SKM-1 (cell line): Measurements from ENCODE around the gene ZSCAN31.

Experiments used
- DNase-seq: peaks from one replicate; lab custom pipeline; 2025; ENCODE audit not compliant: unreplicated experiment; lab: John Stamatoyannopoulos, UW

ZSCAN31 gene

DNA sequence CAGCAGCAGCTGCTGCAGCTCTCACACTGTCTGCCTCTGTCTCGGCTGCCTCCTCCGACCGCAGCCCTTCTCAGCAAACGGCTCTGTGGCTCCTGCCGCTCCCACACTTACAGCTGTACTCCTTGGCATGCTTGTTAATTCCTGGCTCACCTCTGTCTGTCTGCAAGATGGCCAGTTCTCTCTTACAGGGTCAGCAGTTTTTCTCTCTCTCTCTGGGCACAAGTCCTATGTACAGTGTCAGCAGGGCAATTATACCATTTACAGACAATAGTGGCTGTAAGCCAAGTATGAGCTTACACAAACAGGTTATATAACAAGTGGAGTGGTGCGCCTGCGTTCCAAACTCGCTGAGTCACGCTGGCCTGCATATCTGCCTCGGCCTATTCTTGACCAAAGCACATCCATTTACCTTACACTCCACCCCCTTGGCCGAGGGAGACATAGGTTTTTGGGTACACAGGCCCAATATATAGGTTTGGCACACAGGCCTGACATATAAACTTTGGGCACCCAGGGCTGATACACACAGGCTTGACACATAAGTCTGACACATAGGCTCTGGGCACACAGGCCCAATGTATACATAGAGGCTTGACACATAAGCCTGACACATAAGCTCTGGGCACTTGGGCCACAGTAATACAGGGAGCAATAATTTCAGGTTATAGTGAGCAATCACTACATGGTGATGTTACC is 18.2 kb upstream of the ZSCAN31 start:
- DNase-seq = no peak

DNA sequence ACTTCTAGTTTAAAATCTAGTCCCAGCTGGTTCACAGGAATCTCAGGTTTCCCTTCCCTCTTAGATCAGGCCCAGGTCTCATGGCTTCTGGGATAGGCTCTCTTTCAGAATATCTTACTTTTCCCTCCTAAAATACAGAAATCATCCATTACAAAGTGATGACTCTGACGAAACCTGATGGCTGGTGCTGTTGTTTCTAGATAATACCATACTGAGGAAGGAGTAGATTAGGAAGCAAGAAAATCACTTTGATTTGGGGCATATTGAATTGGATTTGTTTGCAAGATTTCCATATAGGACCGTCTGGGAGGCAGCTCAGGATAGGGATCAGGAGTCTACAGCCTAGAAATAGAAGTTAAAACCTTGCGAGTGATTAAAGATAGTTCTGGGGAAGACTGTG is 17.4 kb upstream of the ZSCAN31 start:
- no peak for DNase-seq

DNA sequence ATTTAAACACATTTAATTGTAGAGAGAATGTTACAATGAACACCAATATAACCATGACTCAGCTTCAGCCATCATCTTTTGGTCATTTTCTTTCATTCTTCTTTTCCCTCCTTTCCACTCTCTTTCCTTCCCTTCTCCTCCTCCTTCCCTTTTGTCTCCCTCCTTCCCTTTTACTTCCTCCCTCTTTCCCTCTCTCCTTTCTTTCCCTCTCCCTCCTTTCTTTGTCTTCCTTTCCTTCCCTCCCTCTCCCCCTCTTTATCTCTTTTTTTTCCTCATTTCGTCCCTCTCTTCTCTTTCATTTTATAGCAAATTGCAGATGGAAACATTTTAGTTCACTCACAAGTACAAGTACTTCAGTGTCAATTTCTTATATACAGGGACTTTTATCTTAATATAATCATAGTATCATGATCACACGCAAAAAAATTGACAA is 15.6 kb upstream of the ZSCAN31 start:
- no peak for DNase-seq

DNA sequence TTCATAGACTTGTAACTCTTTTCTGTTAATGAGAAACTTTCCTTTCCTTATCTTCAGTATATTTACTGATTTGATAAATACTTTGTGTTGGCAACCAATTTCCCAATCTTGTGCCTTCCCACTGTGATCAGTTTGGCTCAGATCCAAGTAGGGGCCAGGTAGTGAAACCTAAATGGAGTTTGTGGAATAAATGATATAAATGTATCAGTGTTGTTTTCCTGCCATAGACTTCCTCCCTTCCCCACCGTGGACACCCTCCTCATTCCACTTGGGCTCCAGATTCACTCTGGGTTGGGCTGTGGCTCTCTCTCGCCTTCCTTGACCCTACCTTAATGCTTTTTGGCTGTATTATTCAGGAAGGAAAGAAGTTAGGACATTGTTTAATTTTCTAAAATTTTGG is 15.1 kb upstream of the ZSCAN31 start:
- DNase-seq = no peak

DNA sequence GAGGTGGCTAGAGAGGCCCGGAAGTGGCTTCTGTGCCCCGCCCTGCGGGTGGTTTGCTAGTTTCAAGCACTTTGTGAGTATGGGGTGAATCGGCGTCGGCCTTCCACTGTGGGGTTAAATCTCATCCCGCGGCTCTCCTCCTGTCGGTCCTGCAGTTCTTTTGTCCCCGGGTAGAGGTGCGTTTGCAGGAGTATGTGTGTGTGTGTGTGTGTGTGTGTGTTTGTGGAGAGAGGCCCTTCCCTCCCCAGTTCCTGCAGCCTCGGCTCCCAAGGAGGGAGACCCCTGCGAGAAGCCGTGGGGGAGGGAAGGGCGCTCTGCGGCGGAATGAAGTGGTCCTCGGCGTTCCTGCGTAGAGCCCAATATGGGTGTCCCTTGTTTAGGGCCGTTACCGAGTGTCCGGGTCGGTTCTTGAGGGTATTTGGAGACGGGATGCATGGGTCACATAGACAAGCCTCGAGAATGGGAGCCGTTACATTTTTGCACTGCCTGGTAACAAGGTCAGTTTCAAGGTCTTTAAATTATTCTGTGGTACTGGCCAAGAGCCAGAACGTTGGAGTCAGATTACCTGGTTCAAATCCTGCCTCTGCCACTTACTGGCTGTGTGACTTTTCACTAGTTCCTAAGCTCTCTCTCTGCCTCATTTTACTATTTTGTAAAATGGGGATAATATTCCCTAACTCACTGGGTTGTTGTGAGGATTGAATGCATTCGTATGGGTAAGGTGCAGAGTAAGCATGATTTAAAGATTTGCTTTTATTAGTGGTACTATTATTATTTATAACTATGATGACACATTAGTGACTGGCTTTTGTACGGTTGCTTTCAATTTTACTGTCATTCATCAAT is 14.2 kb upstream of the ZSCAN31 start, which contains the start of gene ZKSCAN3:
ZKSCAN3 (plus strand) TSS at position 56 of the 846 bp plus-strand sequence. CDS start 9,640 bp downstream, outside the sequence.
- DNase-seq = peak; percentile 64

DNA sequence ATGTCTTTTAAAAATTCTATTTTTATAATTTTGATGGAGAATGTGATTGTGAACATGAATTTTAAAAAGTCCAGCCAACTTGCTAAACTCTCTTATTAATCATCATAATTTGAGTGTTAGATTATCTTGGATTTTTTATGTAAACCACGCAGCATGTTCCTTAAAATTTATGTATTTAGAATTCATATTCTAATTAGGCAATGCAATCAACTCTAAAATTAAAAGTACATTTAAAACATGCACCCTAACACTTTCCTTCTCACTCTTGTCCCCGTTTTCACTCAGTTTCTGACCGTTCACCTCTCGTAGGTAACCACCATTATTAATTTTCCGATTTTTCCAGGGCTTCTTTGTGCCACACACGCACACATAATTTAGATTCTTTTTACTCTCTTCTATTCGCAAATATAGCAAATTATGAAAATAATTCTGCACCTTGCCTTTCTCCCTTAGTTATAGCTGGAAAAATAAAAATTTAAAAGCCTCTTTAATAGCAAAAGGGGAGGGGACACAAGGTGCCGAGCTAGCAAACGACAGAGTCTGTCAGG is 13.5 kb upstream of the ZSCAN31 start:
- DNase-seq = no peak

DNA sequence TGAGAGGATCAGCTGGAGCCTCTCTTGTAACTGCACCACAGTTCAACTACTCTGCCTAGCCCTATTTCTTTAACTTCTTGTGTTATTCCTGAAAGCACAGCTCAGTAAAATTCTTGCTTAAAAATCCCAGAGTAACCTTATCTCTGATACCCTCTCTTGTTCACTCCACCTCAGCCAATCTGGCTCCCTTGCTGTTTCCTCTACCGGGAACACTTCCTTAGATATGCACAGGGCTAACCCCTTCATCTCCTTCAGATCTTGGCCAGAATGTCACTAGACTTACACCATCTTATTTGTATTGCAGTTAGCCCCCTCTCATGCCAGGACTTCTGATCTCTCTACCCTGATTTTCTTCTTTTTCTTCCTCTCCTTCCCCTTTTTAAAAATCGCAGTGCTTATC is 11.2 kb upstream of the ZSCAN31 start:
- DNase-seq = no peak

DNA sequence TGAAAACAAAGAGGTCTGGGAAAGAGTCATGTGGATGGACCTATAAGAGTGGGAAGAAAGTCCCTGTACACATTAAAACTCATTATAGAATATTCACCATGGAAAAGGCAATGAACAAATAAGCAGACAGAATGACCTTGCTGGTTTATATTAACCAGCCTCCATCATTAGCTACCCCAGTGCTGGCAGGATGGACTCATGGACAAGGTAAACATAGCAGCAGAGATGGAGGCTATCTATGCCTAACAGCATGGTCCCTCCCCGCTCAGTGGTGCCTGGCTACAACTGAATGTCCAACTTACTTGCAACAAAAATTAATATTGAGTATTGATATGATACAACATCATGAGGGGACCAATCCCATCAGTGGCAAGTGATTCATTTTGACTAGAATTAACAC is 9.3 kb upstream of the ZSCAN31 start:
- DNase-seq = no peak

DNA sequence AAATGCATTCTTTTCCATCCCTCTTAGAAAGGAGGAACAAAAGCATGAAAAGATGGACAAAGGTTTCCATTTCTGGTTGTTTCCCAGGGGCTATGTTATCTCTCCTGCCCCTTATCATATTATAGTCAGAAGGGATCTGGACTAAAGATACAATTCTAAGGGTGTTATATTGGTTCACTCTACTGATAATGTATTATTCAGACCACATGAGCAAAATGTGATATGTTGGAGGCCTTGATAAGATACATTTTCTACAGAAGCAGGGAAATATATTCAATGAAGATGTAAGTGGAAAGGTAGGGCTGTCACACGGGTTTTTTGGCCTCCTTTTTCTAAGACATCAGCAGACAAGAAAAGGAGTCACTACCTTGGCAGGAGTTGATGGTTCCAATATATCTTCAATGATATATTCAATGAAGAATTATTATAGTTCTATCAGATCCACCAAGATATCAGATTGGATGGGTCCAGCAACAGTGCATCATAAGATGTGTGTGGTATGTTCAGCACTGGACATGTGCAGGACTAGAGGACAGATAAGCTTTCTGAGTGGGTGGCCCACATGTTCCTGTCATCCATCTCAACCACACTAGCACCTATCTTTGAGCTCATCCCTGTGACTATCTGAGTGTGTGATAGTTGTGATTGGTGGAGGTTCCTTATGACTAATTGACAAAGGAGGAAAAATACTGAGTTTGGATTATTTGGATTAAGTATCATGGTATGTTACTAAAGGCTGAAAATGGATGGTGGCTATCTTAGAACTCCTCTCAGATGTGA is 8.1 kb upstream of the ZSCAN31 start:
- no peak for DNase-seq

DNA sequence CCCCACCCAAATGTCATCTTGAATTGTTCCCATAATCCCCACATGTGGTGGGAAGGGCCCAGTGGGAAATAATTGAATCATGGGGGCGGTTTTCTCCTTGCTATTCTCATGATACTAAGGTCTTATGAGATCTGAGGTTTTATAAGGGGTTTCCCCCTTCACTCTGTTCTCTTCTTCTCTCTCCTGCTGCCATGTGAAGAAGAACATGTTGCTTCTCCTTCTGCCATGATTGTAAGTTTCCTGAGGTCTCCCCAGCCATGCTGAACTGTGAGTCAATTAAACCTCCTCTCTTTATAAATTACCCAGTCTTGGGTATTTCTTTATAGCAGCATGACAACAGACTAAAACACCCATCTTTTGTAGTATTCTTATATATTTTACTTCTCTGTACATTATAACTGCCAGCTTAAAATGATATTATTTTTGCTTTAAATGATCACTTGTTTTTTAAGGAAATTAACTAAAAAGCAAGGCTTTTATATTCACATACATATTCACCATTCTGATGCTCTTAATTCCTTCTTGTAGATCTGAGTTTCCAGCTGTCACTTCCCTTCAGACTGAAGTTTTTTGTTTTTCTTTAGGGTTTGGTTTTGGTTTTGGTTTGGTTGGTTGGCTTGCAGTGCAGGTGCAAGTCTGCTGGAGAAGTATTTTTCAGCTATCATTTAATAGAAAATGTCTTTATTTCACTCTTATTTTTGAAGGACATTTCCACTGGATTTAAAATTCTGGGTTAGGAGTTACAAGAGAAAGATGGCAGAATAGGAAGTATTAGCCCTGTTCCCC is 4.6 kb upstream of the ZSCAN31 start:
- DNase-seq = no peak

DNA sequence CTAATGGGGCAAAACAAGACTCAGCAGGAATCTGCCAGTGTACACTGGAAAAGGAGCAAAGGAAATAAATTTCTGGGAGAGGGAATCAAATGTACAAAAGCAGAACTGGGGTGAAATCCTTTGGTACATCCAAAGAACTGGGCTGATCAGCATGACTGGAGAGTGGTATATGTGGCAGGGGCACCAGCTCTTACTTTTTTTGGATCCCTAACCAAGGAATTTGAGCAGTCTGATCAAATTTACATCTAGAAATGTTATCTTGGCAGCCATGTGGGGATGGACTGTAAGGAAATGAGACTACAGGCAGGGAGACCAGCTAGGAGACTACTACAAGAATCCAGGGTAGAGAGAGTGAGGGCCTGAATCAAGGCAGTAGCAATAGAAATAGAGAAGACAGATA is 1.2 kb upstream of the ZSCAN31 start:
- no peak for DNase-seq

DNA sequence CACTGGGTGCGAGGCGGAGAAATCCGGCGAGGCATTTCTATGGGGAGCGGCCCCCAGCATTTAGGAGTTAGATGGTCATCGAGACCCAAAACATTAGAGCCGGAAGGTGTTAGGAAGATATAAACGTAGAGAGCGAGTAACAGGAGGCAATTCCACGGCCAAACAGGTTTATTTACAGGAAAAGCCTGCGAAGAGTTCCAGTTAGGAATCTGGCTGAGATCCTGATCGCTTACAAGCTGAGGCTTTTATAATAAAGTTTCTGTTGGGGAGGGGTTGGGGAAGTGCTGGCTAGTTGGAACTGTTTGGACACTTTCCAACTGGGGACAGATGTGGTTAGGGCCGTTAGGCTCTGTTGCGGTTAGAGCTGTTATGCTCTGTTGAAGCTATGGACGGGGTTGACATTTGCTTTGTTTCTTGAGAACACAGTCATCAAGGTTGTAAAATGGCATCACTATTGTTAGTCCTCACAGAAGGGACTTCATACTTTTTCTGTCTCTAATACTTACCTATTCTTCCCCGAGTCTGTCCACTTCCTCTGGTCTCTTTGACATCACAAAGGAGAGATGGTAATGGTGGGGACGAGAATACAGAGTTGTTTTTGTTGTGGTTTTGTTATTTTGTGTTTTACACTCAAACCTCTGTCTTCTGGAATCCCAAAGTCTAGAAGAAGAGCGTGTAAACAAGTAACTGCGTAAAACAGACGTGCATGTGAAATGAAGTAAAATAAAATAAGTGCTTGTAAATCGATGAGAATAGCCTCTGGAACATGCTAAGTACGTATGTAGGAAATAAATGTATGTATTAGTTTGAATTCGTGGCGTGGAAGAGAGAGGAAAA is 554 bp upstream of the ZSCAN31 start:
- peak; percentile 76 for DNase-seq

DNA sequence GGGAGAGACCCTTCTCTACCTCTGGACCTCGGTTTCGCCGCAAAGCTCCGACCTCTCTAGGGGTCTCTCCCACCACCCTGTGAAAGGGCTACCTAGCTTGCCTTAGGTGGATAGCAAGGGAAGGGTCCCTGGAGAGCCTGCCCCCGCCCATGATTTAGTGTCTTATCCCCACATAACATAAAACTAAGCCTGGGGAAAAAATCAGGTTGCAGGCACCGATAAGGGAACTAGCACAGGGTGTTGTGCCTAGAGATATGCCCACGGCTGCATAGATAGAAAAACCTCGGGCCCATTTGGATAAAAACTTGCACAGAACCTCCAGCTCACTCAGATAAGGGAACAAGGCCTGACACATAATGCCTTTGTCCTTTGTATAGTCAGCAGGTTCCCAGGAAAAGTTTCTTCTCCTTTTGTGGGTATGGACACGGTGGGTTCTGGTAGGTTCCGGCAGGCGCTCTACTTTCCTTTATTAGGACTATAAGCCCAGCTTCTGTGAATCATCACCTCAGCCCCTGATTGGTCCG is 846 bp downstream of the ZSCAN31 start:
- no peak for DNase-seq

DNA sequence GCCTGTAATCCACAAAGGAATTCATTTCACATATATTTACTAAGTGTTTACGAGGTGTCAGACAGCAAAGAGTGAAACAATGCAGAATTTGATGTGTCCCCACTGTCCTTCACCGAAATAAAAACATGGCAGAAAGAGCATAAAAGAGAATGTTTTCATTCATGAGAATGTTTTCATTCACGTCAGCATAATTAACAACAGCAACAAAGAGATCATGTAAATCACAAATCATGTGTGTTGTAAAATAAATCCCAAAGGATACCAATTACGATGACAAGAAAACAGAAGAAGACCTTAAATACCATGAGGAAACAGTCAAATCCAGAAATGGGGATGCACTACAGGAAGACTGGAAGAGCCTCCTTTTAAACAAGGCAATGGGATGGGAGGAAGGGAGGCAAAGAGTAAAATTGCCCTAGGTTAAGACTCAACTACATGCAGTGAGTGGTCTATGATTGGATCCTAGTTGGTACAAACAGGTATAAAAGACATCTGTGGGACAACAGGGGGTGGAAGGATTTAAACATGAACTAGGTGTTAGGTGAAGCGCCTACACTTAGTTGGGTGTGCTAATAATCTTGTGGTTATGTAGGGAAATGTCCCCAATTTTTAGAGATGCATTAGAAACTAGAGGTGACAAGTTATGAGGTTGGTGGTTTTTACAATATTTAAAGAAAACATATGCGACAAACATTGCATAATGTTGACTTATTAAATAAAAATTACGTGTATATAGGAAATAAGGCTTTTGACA is 1.5 kb downstream of the ZSCAN31 start:
- no peak for DNase-seq

DNA sequence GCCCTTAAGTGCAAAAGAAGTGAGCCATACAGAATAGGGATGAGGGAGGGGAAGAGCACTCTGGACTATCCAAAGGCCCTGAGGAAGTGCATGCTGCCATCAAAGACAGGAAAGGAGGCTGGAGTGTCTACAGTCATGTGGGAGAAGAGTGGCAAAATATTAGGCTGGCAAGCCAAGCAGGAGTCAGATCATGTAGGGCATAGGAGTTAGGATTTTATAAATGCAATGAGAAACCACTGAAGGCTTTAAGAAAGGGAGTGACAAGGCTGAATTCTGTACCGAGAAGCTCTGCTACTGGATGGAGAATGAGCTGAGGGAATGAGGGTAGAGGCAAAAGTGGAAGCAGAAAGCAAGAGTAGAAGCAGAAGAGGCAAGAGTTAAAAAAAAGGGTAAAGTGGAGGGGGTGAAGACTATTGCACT is 2.3 kb downstream of the ZSCAN31 start:
- no peak for DNase-seq

DNA sequence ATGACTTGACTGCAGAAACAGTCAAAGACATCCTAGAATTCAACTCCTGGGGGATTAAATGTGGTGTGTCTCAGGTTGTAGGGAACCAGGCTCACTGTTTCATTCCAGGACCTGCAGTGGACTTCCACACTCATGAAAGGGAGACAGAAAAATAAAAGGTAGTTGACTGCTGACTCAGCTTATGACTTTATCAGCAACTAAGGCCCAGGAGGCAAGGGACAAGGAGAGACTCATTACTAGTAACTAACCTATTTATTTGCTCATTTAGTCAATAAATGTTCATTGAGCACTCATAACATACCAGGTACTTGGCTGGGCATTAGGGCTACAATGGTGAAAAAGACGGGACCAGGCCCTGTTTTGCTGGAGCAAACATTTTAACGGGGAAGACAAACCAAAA is 2.9 kb downstream of the ZSCAN31 start:
- no peak for DNase-seq

DNA sequence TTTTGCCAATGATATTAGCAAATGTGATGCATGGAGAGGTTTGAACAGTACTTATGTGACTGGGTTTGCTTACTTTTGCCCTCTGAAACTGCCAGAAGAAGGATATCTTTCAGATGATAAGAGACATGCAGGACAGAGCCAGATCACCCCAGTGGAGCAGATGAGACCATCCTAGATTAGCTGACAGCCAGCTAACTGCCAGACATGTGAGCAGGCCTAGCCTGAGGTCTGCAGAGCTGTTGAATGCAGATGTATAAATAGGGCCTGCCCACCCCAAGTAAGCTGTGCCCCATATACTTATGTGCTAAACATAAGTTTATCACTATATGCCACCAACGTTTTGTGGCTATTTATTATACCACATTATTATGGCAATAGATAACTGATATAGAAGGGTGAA is 5.9 kb downstream of the ZSCAN31 start:
- no peak for DNase-seq

DNA sequence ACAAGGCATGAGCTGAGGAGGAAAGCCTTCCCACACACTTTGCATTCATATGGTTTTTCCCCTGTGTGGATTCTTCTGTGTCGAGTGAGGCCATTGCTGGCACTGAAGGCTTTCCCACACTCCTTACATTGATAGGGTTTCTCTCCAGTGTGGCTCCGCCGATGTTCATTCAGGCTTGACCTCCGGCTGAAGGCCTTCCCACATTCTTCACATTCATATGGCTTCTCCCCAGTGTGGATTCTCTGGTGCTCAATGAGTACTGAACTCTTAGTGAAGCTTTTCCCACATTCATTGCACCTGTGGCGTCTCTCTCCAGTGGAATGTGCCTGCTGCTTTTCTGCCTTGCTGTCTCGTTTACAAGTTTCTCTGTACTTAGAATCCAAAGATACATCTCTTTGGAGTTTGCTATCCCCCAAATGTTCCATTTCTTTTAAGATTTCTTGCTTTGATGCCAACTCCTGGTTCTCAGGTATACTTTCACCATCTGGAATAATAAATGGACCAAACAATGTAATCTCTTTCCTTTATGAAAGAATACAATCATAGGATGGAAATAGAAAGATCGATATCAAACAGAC is 9.5 kb downstream of the ZSCAN31 start:
- no peak for DNase-seq
